ENCODE measurements around the gene TRIM3. TPM values are rescaled to one million over a fixed set of nuclear protein-coding genes. Genes with fewer than 3 reads are reported as not detected.

TRIM3 gene
- total and polyA plus RNA-seq, 2 experiments from 2014 or later: 7.9 to 21.1 TPM

DNA sequence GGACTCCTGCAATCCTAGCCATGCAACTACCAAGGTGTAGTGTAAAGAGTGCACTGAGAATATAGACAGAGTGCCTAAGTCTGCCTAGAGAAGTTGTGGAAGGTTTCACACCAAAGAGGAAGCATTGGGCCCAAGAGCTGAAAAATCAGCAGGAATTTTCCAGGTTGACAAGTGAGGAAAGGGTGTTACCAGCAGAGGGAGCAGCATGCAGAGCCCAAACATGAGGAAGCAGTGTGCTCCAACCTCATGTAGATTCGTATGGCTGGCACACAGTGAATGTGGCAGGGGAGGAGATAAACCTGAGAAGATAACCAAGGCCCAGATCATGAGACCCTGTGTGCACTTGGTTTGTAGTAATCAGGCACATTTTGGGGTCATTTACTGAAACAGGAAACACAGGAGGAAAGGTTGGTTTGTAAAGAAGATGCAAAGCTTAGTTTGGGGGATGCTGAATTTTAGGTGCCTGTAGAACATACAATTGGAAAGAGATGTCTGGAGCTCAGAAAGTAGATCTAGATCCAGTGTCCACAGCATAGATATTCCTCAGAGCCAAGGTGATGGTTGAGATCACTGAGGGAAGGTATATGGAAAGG is 34.7 kb downstream of the TRIM3 start:
- ATAC-seq: peak; percentile 78
- H3K4me3 Mint-ChIP-seq: no peak overlapping the region
- Histone ChIP-seq H3K79me2 (replicated peaks; ENCODE audit: insufficient read depth) (no peaks in the 10 kb centered on the region), H3K4me3 (no peak overlapping the region), H3K4me2 (no peak overlapping the region), H3K27ac (ENCODE audit: low read depth) (no peak overlapping the region), H3K9me2 (ENCODE audit: insufficient read depth) (no peaks in the 10 kb centered on the region), H4K20me1 (replicated peaks; ENCODE audit: insufficient read depth) (no peaks in the 10 kb centered on the region), H3K4me1 (ENCODE audit: insufficient read depth) (no peaks in the 10 kb centered on the region), H3F3A (replicated peaks; ENCODE audit: low read depth) (no peaks in the 10 kb centered on the region), H3K36me3 (ENCODE audit: insufficient read depth) (no peaks in the 10 kb centered on the region), H2AFZ (peak overlapping the region; percentile 89), H3K27me3 (ENCODE audit: insufficient read depth) (no peaks in the 10 kb centered on the region)
- no peak overlapping the region for H3K27ac Mint-ChIP-seq
- H3K36me3 Mint-ChIP-seq (ENCODE audit: low read depth): no peaks in the 10 kb centered on the region
- TF ChIP-seq, protein P1, sequence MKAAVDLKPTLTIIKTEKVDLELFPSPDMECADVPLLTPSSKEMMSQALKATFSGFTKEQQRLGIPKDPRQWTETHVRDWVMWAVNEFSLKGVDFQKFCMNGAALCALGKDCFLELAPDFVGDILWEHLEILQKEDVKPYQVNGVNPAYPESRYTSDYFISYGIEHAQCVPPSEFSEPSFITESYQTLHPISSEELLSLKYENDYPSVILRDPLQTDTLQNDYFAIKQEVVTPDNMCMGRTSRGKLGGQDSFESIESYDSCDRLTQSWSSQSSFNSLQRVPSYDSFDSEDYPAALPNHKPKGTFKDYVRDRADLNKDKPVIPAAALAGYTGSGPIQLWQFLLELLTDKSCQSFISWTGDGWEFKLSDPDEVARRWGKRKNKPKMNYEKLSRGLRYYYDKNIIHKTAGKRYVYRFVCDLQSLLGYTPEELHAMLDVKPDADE (IDR thresholded peaks at IDR 0.05): no peak
- TF ChIP-seq, protein P2, sequence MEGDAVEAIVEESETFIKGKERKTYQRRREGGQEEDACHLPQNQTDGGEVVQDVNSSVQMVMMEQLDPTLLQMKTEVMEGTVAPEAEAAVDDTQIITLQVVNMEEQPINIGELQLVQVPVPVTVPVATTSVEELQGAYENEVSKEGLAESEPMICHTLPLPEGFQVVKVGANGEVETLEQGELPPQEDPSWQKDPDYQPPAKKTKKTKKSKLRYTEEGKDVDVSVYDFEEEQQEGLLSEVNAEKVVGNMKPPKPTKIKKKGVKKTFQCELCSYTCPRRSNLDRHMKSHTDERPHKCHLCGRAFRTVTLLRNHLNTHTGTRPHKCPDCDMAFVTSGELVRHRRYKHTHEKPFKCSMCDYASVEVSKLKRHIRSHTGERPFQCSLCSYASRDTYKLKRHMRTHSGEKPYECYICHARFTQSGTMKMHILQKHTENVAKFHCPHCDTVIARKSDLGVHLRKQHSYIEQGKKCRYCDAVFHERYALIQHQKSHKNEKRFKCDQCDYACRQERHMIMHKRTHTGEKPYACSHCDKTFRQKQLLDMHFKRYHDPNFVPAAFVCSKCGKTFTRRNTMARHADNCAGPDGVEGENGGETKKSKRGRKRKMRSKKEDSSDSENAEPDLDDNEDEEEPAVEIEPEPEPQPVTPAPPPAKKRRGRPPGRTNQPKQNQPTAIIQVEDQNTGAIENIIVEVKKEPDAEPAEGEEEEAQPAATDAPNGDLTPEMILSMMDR (conservative IDR thresholded peaks at IDR 0.05; ENCODE audit: low read depth in 2 of 2): peak; percentile 76 to 89
- no peaks in the 10 kb centered on the region for H3K4me1 Mint-ChIP-seq
- H3K27me3 Mint-ChIP-seq (ENCODE audit: insufficient read depth, low read depth, poor library complexity): no peaks in the 10 kb centered on the region
- H3K9me3 Mint-ChIP-seq: no peaks in the 10 kb centered on the region
- DNase-seq (ENCODE audit: low spot score): peak; percentile 84

DNA sequence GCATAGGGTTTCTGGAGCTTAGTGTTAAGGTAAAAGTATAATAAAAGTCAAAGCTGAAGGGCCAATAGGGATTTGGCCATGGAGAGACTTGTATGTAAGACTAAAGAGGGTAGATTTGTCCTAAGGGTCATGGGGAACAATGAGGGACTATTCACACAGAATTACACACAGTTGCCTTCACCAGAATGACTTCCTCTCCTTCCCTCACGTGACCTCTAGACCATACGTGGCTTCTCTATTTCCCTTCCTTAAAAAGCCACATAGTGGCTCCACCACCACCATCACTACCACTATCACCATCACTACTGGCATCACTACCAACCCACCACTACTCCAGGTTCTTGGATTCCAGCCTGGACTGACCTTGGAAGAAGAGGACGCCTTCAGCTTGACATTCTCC is 35.7 kb downstream of the TRIM3 start:
- ATAC-seq (no peak), DNase-seq (ENCODE audit: low spot score) (no peak)
- no peak for TF ChIP-seq EZH2 (IDR thresholded peaks at IDR 0.05; ENCODE audit: low read depth, unreplicated experiment)
- Histone ChIP-seq H3K27me3 (ENCODE audit: insufficient read depth) (no peaks in the 10 kb centered on the region), H3K27ac (ENCODE audit: low read depth) (no peak overlapping the region), H3K36me3 (ENCODE audit: insufficient read depth) (no peaks in the 10 kb centered on the region), H3K4me1 (ENCODE audit: insufficient read depth) (no peaks in the 10 kb centered on the region), H3K79me2 (replicated peaks; ENCODE audit: insufficient read depth) (no peaks in the 10 kb centered on the region), H3K9me2 (ENCODE audit: insufficient read depth) (no peaks in the 10 kb centered on the region), H3K4me3 (no peak overlapping the region), H3F3A (replicated peaks; ENCODE audit: low read depth) (no peaks in the 10 kb centered on the region), H3K4me2 (no peak overlapping the region), H4K20me1 (replicated peaks; ENCODE audit: insufficient read depth) (no peaks in the 10 kb centered on the region), H2AFZ (no peak overlapping the region)
- H3K9me3 Mint-ChIP-seq: no peaks in the 10 kb centered on the region
- no peak overlapping the region for H3K4me3 Mint-ChIP-seq
- H3K36me3 Mint-ChIP-seq (ENCODE audit: low read depth): no peaks in the 10 kb centered on the region
- peaks cover 5% of the 10 kb centered on the region for H3K27me3 Mint-ChIP-seq (ENCODE audit: insufficient read depth, low read depth, poor library complexity)
- H3K27ac Mint-ChIP-seq: no peak overlapping the region
- no peaks in the 10 kb centered on the region for H3K4me1 Mint-ChIP-seq

DNA sequence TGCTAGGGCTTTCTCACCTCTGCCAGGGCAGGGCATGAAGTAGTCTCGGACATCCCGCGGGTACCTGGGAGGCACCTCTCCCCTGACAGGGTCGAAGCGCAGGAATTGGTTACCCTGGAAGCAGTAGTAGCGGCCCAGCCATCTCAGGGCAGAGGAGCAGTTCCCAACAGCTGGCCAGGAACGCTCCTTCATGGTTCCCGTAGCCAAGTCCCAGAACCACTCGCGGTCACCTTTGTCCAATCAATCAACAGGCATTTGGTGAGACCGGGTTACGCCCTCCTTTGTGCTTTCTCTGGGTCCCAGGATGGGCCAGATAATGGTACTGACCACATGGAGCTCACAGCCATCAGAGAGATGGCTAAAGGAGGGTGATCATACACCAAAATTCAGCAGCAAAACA is 36.3 kb downstream of the TRIM3 start:
- Mint-ChIP-seq H3K4me1 (no peaks in the 10 kb centered on the region), H3K9me3 (no peaks in the 10 kb centered on the region), H3K27ac (no peak overlapping the region), H3K4me3 (no peak overlapping the region), H3K36me3 (ENCODE audit: low read depth) (no peaks in the 10 kb centered on the region), H3K27me3 (ENCODE audit: insufficient read depth, low read depth, poor library complexity) (peaks cover 5% of the 10 kb centered on the region)
- Histone ChIP-seq H3K4me3 (no peak overlapping the region), H3K27me3 (ENCODE audit: insufficient read depth) (no peaks in the 10 kb centered on the region), H3K36me3 (ENCODE audit: insufficient read depth) (no peaks in the 10 kb centered on the region), H3K4me1 (ENCODE audit: insufficient read depth) (no peaks in the 10 kb centered on the region), H2AFZ (0 out of 2 replicates have a peak overlapping the region, but pooled peaks have one; percentile 23), H3K9me2 (ENCODE audit: insufficient read depth) (no peaks in the 10 kb centered on the region), H3K4me2 (no peak overlapping the region), H3K79me2 (replicated peaks; ENCODE audit: insufficient read depth) (no peaks in the 10 kb centered on the region), H3K27ac (ENCODE audit: low read depth) (no peak overlapping the region), H3F3A (replicated peaks; ENCODE audit: low read depth) (no peaks in the 10 kb centered on the region), H4K20me1 (replicated peaks; ENCODE audit: insufficient read depth) (no peaks in the 10 kb centered on the region)
- ATAC-seq: no peak
- DNase-seq (ENCODE audit: low spot score): no peak
- TF ChIP-seq, protein P3, sequence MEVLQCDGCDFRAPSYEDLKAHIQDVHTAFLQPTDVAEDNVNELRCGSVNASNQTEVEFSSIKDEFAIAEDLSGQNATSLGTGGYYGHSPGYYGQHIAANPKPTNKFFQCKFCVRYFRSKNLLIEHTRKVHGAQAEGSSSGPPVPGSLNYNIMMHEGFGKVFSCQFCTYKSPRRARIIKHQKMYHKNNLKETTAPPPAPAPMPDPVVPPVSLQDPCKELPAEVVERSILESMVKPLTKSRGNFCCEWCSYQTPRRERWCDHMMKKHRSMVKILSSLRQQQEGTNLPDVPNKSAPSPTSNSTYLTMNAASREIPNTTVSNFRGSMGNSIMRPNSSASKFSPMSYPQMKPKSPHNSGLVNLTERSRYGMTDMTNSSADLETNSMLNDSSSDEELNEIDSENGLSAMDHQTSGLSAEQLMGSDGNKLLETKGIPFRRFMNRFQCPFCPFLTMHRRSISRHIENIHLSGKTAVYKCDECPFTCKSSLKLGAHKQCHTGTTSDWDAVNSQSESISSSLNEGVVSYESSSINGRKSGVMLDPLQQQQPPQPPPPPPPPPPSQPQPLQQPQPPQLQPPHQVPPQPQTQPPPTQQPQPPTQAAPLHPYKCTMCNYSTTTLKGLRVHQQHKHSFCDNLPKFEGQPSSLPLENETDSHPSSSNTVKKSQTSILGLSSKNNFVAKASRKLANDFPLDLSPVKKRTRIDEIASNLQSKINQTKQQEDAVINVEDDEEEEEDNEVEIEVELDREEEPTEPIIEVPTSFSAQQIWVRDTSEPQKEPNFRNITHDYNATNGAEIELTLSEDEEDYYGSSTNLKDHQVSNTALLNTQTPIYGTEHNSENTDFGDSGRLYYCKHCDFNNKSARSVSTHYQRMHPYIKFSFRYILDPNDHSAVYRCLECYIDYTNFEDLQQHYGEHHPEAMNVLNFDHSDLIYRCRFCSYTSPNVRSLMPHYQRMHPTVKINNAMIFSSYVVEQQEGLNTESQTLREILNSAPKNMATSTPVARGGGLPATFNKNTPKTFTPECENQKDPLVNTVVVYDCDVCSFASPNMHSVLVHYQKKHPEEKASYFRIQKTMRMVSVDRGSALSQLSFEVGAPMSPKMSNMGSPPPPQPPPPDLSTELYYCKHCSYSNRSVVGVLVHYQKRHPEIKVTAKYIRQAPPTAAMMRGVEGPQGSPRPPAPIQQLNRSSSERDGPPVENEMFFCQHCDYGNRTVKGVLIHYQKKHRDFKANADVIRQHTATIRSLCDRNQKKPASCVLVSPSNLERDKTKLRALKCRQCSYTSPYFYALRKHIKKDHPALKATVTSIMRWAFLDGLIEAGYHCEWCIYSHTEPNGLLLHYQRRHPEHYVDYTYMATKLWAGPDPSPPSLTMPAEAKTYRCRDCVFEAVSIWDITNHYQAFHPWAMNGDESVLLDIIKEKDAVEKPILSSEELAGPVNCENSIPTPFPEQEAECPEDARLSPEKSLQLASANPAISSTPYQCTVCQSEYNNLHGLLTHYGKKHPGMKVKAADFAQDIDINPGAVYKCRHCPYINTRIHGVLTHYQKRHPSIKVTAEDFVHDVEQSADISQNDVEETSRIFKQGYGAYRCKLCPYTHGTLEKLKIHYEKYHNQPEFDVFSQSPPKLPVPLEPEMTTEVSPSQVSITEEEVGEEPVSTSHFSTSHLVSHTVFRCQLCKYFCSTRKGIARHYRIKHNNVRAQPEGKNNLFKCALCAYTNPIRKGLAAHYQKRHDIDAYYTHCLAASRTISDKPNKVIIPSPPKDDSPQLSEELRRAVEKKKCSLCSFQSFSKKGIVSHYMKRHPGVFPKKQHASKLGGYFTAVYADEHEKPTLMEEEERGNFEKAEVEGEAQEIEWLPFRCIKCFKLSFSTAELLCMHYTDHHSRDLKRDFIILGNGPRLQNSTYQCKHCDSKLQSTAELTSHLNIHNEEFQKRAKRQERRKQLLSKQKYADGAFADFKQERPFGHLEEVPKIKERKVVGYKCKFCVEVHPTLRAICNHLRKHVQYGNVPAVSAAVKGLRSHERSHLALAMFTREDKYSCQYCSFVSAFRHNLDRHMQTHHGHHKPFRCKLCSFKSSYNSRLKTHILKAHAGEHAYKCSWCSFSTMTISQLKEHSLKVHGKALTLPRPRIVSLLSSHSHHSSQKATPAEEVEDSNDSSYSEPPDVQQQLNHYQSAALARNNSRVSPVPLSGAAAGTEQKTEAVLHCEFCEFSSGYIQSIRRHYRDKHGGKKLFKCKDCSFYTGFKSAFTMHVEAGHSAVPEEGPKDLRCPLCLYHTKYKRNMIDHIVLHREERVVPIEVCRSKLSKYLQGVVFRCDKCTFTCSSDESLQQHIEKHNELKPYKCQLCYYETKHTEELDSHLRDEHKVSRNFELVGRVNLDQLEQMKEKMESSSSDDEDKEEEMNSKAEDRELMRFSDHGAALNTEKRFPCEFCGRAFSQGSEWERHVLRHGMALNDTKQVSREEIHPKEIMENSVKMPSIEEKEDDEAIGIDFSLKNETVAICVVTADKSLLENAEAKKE (CRISPR knock-in tag; IDR thresholded peaks at IDR 0.05): no peak
- TF ChIP-seq NANOG (IDR thresholded peaks at IDR 0.05; ENCODE audit: borderline replicate concordance) (no peak), ZNF114 (CRISPR knock-in tag; IDR thresholded peaks at IDR 0.05) (no peak), EZH2 (IDR thresholded peaks at IDR 0.05; ENCODE audit: low read depth, unreplicated experiment) (no peak)
